ENCODE results near the gene HNMT.

HNMT gene

GRCh38 chr2:137947032-137947727 lies 17.1 kb upstream of the HNMT start:
- no peak overlapping the region for H3K27ac ChIP-seq
- no peak for TF ChIP-seq CTCF (conservative IDR thresholded peaks at IDR 0.05)

GRCh38 chr2:137947728-137948336 lies 16.4 kb upstream of the HNMT start:
- TF ChIP-seq CTCF (conservative IDR thresholded peaks at IDR 0.05) = peak; percentile 74
- H3K27ac ChIP-seq = no peak overlapping the region

- H3K27ac ChIP-seq = no peak overlapping the region
- TF ChIP-seq CTCF (conservative IDR thresholded peaks at IDR 0.05) = no peak
Observed at GRCh38 chr2:137948894-137949293, 15.4 kb upstream of the HNMT start.

GRCh38 chr2:137950238-137950637 lies 14.0 kb upstream of the HNMT start:
- TF ChIP-seq CTCF (conservative IDR thresholded peaks at IDR 0.05) = no peak
- H3K27ac ChIP-seq = no peak overlapping the region

- no peak for TF ChIP-seq CTCF (conservative IDR thresholded peaks at IDR 0.05)
- no peak overlapping the region for H3K27ac ChIP-seq
Observed at GRCh38 chr2:137951586-137951985, 12.7 kb upstream of the HNMT start.

- no peak for TF ChIP-seq CTCF (conservative IDR thresholded peaks at IDR 0.05)
- H3K27ac ChIP-seq = no peak overlapping the region
Observed at GRCh38 chr2:137952586-137953129, 11.6 kb upstream of the HNMT start.

GRCh38 chr2:137955536-137955935 lies 8.7 kb upstream of the HNMT start:
- H3K27ac ChIP-seq = no peak overlapping the region
- no peak for TF ChIP-seq CTCF (conservative IDR thresholded peaks at IDR 0.05)
